ENCODE results near the gene TNPO3. TPM values are rescaled to one million over a fixed set of nuclear protein-coding genes. Genes with fewer than 3 reads are reported as not detected.

The TNPO3 gene
- total RNA-seq, 4 donors from 2014 or later = 30.8 to 43.4 (median 34.4) TPM

DNA sequence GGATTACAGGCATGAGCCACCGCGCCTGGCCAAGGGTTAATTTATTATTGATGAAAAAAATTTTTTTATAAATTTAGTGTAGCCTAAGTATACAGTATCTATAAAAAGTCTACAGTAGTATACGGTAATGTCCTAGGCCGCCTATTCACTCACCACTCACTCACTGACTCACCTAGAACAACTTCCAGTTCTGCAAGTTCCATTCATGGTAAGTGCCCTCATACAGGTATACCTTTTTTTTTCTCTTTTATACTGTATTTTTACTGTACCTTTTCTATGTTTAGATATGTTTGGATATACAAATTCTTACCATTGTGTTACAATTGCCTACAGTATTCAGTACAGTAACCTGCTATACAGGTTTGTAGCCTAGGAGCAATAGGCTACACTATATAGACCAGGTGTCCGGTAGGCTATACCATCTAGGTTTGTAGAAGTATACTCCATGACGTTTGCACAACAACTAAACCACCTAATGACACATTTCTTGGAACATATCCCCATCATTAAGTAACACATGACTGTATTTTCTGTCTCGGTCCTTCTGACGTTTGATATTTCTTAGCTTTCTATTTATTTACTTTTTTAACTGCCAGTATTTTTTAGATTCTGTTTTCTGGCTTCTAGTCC, 93.8 kb downstream of the TNPO3 start:
- Histone ChIP-seq H3K27me3 (no peaks in the 10 kb centered on the region), H3K27ac (peak overlapping the region; percentile 72), H3K4me3 (no peak overlapping the region), H3K4me1 (peaks cover 25% of the 10 kb centered on the region), H3K36me3 (peaks cover 61% of the 10 kb centered on the region), H3K9me3 (no peaks in the 10 kb centered on the region)
- no peak for DNase-seq (ENCODE audit: low spot score in 2 of 2)
- TF ChIP-seq, protein P1, sequence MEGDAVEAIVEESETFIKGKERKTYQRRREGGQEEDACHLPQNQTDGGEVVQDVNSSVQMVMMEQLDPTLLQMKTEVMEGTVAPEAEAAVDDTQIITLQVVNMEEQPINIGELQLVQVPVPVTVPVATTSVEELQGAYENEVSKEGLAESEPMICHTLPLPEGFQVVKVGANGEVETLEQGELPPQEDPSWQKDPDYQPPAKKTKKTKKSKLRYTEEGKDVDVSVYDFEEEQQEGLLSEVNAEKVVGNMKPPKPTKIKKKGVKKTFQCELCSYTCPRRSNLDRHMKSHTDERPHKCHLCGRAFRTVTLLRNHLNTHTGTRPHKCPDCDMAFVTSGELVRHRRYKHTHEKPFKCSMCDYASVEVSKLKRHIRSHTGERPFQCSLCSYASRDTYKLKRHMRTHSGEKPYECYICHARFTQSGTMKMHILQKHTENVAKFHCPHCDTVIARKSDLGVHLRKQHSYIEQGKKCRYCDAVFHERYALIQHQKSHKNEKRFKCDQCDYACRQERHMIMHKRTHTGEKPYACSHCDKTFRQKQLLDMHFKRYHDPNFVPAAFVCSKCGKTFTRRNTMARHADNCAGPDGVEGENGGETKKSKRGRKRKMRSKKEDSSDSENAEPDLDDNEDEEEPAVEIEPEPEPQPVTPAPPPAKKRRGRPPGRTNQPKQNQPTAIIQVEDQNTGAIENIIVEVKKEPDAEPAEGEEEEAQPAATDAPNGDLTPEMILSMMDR (IDR thresholded peaks at IDR 0.05) = no peak
- TF ChIP-seq POLR2A (IDR thresholded peaks at IDR 0.05) (no peak), EP300 (IDR thresholded peaks at IDR 0.05) (no peak), POLR2AphosphoS5 (IDR thresholded peaks at IDR 0.05) (no peak)
- WGBS = 75% methylated on average over 8 of the region's 8 CpGs

DNA sequence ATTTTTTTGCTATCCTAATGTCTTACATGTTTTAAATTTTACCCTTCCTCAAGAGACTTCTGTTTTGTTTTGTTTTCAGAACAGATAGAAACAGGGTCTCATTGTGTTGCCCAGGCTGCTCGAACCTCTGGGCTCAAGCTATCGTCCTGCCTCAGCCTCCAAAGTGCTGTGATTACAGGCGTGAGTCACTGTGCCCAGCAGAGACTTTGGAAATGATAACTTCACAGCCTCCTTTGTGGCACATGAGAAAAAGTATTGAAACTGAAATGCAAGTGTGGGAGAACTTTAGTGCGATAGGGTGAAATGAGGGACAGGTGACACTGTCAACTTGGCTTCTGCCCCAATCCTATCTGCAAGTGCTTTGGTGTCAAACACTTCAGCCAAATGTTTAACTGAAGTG, 95.6 kb downstream of the TNPO3 start:
- peaks cover 59% of the 10 kb centered on the region for H3K36me3 ChIP-seq
- DNase-seq (ENCODE audit: low spot score in 2 of 2) = no peak
- 94% methylated on average over 4 of the region's 4 CpGs for WGBS

DNA sequence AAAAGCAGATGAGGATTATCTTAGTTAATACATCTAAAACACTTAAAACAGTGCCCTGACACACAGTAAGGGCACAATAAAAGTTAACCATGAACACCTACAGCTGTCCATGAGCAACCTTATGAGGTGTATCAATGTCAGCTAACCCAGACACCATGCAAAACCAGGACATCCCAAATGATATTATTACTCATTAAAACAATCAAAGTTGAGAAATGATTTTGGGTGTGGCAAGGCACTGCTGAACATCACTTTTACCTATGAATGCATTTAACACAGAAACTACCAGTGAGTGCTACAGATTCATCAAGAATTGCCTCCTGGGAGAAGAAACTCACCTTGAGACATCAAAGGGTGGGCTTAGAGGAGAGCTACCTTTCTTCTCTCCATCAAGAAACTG, 98.9 kb downstream of the TNPO3 start:
- no peaks in the 10 kb centered on the region for H3K27me3 ChIP-seq

More for the DNA sequence above, 95.6 kb downstream of the TNPO3 start:
- Histone ChIP-seq H3K27me3 (no peaks in the 10 kb centered on the region), H3K27ac (no peak overlapping the region), H3K4me1 (peaks cover 25% of the 10 kb centered on the region), H3K9me3 (no peaks in the 10 kb centered on the region), H3K4me3 (no peak overlapping the region)
- no peak for TF ChIP-seq EP300 (IDR thresholded peaks at IDR 0.05)
- no peak for TF ChIP-seq POLR2A (IDR thresholded peaks at IDR 0.05)
- TF ChIP-seq, protein P1 (IDR thresholded peaks at IDR 0.05) = no peak
- no peak for TF ChIP-seq POLR2AphosphoS5 (IDR thresholded peaks at IDR 0.05)

DNA sequence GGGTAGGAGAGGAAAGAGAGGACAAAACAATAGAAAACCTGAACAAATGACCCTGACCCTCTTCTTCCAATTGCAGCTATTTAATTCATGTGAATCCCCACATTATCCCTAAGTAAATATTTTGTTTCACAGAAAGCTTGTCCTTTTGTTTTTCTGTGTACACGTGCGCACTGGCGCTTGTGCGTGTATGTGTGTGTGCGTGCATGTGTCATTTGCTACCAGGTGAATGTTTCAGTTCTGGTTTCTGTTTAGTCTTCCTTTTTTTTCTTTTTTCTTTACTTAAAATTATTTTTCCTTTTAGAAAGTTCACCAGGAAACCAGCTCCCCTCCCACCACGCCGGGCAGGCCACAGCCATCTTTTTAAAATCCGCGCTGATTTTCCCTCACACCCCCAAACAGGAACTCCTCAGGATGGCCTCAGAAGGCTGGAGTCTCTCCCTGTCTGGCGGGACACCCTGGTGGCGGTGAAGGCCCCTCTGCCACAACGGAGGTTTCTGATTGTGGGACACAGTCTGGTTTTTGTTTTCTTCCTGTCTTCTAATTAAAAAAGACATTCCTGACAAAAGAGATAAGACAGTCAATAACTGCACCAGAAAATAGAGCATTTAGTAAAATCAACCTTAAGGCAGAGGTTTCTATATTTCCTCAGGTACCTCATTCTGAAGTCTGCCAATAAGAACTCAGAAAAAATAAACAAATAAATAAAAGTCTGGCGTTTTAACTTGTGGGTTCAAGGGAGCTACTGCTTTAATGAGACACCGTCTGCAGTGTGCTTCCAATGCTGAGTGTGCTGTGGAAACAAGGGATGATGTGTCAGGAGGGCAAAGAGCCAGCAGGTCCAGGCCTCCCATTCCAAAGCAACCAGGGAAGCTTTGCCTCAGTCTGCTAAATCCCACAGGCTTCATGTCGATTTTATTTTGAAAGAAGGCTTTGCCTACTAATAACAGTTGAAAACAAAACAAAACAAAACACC, 99.8 kb downstream of the TNPO3 start:
- TF ChIP-seq EP300 (IDR thresholded peaks at IDR 0.05) = no peak
- TF ChIP-seq, protein P1 (IDR thresholded peaks at IDR 0.05) = no peak
- no peak for TF ChIP-seq POLR2A (IDR thresholded peaks at IDR 0.05)
- TF ChIP-seq POLR2AphosphoS5 (IDR thresholded peaks at IDR 0.05) = no peak
- Histone ChIP-seq H3K27ac (no peak overlapping the region), H3K36me3 (peaks cover 88% of the 10 kb centered on the region), H3K4me3 (no peak overlapping the region), H3K4me1 (peaks cover 13% of the 10 kb centered on the region), H3K27me3 (no peaks in the 10 kb centered on the region), H3K9me3 (no peaks in the 10 kb centered on the region)
- DNase-seq (ENCODE audit: low spot score in 2 of 2) = no peak
- 76% methylated on average over 15 of the region's 15 CpGs for WGBS

More for the DNA sequence above, 98.9 kb downstream of the TNPO3 start:
- no peak overlapping the region for H3K4me3 ChIP-seq
- DNase-seq (ENCODE audit: low spot score in 2 of 2) = no peak
- H3K36me3 ChIP-seq = peaks cover 89% of the 10 kb centered on the region
- TF ChIP-seq POLR2A (IDR thresholded peaks at IDR 0.05) (no peak), EP300 (IDR thresholded peaks at IDR 0.05) (no peak), POLR2AphosphoS5 (IDR thresholded peaks at IDR 0.05) (no peak)
- TF ChIP-seq, protein P1 (IDR thresholded peaks at IDR 0.05) = no peak
- no peak overlapping the region for H3K27ac ChIP-seq
- peaks cover 13% of the 10 kb centered on the region for H3K4me1 ChIP-seq
- H3K9me3 ChIP-seq = no peaks in the 10 kb centered on the region

DNA sequence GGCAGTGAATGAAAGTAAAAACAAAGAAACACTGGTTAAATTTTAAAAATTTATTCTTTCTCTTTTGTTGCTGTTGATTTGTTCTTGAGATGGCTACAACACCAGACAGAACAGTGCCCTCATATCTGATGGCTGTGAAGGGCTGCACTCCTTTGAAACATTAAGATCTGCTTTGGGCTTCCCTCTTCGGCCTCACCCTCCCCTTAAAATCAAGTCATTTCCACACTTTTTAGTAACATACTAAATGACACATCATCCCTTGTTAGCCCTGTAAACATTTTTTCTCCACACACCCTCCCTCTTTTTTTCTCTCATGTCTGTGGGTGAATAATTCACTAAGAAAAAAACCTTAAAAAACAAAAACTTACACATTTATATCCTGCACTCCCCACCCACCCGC, 100.8 kb downstream of the TNPO3 start:
- no peak for DNase-seq (ENCODE audit: low spot score in 2 of 2)
- 94% methylated on average over 2 of the region's 2 CpGs for WGBS
- TF ChIP-seq, protein P1 (IDR thresholded peaks at IDR 0.05) = no peak
- TF ChIP-seq POLR2AphosphoS5 (IDR thresholded peaks at IDR 0.05) = no peak
- TF ChIP-seq EP300 (IDR thresholded peaks at IDR 0.05) = no peak
- TF ChIP-seq POLR2A (IDR thresholded peaks at IDR 0.05) = no peak
- peaks cover 13% of the 10 kb centered on the region for H3K4me1 ChIP-seq
- H3K27me3 ChIP-seq = no peaks in the 10 kb centered on the region
- no peak overlapping the region for H3K4me3 ChIP-seq
- H3K27ac ChIP-seq = no peak overlapping the region
- H3K36me3 ChIP-seq = peaks cover 79% of the 10 kb centered on the region
- H3K9me3 ChIP-seq = no peaks in the 10 kb centered on the region

All from suprapubic skin (tissue), 4 donors.